ENCODE measurements around the gene MYRIP.
"Not testable (repeated sequence)": the region's sequence is repeated elsewhere in the genome, so short reads cannot be mapped to it uniquely, and the experiment has no call there.

Gene MYRIP

DNA sequence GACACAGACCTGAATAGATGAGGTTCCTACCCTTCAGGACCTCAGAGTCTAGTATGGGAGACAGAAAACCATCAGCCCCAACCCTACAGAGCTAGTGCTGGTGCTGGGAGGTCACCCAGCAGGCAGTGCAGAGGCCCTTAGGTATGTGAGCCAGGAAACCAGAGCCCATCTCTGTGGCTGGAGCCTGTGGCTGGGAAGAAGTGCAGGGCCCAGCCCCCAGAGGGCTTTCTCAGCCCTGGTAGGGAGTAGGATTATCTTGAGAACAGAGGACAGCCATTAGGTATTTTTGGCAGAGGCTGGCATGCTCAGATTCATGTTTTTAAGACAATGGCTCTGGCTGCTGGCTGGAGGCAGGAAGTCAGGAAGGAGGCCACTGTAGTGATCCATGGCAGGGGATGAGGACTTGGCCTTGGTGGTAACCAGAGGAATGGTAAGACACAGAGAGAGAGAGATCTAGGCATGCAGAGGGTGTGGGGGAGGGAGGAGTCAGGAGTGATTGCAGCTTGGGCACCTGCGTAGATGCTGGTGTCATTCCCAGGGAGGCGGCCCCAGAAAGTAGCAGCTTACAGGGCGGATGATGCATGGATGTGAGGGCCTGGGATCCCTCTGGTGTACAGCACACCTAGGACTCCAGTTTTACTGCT lies 279.2 kb downstream of the MYRIP start:
- no peak for DNase-seq

DNA sequence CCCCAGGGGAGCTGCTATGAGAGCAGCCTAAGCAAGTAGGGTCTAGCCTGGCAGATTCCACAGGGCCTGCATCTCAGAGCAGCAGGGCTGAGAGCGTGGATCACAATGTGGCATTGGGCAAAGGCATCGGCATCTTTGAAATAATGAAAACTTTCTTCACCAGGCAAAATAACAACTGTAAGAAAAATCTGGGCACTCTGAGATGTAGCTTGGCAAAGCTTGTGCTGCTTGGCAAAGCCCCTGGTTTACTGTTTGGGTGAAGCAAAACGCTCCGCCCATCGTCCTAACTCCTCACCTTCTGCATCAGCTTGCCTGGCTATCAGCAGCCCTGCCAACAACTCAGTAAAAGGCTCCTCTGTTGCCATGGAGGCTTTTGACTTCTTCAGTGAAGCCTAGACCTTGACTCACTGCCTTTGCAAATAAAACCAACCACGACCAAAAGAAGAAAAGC lies 287.3 kb downstream of the MYRIP start:
- DNase-seq, result no peak

DNA sequence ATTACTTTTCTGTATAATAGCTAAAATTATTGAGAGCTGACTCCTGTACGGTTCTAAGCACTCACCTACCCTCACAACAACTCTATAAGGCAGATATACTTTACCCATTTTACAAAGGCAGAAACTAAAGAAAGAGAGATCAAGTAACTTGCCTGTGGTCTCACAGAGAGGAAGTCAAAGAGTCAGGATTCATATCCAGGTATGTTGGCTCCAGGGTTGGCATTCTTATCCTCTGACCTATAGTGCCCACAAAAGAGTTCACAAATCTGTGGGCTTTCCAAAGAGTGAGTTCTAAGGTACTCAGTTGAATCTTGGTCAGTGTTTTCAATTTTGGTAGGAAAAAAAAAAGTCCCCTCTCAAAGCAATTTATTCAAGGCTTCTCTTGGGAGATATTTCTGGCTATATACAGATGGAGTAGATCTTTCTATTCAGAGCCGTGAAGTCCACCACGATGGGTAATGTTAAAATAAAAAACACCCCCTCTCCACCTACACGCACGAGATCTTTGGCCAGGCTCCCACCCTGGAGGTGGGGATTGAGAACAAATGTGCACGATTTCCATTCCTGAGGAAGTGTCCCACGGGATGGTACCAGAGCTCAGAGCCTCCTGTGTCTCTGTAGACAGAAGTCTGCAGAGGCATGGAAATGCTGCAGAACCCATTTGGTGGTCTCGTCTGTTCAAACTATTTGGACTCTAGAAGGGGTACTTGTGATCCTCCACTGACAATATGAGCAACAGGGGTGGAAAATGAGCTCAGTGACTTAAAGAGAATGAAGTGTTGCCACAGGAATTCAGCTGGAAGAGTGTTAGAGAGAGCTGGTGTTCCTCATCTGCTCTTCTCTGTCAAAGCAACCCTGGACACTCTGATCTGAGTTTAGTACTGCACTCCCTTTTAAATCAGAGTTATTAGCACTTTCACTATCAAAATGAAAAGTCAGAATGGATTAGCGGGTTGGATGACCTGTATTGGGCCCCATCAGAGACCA lies 288.0 kb downstream of the MYRIP start:
- DNase-seq, result no peak

DNA sequence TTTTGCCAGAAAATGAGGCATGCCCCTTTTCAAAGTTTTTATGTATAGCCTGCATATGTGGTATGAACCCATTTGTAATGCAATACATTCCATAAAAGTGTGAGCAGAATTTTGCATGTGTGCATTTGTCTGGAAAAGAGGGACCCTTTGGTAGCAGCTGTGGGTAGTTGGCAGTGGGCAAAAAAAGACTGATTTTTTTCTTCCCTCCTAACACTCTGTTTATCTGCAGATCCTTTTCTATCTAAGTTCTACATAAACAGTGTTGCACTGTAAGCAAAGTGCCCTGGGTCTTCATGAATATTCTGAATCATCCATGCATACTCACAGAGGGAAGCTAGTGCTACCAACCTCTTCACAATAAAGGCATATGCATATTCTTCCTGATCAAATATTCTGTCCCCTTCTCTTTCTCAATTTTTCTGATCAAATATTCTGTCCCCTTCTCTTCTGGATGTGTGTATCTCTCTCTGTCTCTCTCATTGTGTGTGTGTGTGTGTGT lies 288.9 kb downstream of the MYRIP start:
- DNase-seq, result no peak

DNA sequence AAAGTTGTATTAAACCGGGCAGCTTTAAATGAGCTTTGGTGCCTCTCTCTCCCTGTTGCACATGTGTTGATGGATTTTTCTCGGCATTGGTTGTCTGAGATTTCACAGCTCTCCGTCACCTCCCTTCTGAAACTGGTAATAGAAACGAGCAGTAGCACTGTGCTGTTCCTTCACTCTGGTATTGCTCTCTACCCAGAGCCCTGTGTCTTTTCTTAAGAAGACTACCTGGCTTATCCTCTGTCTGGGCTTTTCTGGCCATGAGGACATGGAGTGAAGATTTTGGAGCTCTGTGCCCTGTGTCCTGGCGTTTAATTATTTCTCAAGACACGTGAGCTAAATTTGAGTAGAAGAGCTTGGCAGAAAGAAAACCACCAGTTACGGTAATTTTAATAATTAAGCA lies 290.5 kb downstream of the MYRIP start:
- DNase-seq, result no peak

DNA sequence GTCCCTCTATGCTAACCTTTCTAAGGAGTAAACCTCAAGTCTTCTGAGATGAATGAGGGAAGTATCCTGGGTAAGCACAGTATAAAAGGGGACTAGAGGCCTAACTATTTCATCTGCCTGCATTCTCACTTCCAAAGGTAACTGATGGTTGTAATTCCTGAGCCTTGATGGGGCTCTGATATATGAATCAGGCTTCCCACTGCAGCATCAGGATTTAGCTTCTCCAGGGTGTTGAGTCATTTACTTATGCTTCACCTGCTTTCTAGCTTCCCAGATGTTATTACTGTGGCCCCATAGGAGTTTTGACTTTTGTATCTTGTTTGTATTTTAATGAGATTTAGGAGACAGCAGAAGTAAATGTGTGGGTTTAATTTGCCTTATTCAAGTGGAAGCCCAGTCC lies 292.8 kb downstream of the MYRIP start:
- DNase-seq, result no peak

DNA sequence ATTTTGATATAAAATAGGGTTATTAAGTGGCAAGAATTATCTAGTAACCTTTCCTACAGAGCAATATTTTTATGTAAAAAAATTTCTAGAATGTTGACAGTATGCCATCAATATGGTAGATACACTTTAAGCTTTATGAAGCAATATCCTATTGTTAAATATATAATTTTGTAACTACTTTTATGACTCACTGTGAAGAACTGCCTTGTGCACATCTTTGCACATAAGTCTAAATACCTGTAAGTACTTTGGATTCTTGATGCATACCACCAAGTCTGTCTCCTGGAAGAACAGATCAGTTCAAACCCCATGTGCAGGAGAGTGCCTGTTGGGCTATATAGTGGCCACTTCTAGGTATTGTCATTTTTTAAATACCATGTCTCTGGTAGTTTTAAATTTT lies 294.4 kb downstream of the MYRIP start:
- DNase-seq, result no peak

DNA sequence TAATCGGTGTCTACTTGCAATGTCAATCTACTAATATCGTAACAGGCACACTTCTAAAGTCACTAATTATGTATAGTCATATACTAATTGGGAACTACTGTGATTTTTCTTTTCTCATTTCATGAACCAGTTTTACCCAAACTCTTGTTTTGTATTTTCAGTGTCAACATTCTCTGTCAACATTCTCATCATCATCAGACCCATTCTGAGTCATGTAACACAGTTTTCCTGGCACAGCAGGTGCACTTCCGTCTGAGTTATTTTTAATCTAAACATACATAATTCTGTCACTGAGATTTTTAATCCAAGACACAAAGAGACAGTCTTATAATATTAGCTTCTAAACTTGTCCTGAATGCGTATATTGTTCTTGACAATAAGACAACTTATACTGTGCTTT lies 295.0 kb downstream of the MYRIP start:
- no peak for DNase-seq

DNA sequence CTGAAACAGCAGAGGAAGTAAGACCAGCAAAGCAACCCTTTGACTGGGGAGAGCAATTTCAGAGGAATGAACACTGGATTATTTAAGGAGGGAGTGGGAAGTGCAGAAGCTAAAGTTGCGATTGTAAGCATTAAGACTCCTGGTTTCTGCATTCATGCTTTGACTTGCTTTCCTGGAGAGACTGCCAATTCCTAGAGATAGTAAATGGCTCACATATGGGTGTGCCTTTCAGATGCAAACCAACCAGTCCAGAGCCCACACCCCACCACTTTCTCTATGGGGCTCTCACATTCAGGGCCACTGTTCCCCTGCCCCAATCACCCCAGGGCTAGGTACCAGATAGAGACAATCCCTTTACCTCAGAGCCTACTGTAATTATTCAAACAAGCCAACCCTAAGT lies 299.2 kb downstream of the MYRIP start:
- no peak for DNase-seq

DNA sequence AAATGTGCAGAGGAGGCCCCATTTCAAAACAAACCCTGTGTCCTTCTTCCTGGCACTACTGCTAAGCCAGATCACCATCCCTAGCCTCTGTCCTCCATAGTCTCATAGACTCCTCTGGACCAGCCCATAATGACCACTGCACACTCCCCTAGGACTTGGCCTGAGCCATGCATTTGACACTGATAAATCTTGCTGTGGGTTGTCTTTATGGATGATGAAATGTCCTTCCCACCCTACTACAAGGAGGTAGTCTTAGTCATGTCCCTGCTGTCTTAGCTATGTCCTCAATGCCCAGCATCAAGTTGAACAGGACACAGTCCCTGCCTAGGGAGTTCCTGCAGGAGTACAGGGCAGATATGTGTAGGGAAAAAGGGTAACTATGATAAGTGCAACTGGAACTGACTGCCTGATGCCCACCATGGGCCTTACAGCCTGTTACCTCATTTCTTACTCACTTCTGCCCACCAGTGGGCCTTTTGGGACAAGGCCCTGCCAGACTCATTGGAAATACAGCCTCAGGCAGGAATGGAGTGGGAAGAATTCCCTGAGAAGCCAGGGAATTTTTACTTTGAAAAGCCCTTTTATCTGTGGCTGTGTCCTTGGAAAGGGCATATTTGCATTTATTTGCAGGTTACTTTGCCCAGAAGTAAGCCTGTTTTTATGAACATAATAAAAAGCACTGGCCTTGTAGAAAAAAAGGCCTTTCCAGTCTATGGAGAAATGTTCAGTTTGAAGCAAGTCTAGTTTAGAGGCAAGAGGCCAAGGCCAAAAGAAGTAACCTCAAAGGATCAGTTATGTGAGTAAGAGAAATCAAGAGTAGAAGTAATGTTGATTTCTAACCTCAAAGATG lies 300.5 kb downstream of the MYRIP start:
- DNase-seq, result no peak

DNA sequence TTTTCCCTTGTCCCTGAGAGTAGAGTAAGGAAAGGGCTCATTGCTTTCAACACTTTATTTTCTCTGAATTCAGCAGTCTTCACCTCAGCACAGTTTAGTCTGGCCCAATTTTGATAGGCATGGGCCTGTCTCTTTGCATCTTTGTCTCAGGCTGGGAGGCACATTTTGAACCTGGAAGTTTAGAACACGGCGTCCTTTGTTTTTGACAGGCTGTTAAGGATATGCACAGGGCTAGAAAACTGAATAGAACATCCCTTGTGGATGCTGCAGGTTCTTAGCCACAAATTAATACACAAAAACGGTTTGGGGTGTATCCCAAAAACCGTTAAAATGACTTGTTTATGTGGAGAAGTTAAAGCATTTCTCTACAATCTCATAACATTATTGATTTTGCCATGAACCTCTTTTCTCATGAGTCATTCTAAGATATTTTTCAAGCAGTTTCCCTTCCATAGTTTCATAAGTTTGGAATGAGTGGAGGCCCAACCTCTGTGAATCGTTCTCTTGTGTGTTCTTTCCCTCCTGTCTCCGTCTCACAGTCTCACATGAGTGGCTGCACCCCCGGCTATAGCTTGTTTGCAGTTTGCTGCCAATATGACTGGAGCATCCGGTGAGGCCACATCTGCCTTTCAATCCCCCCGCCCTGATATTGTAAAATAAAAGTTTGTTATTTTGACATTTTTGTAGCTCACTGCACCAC lies 307.2 kb downstream of the MYRIP start:
- no peak for DNase-seq

DNA sequence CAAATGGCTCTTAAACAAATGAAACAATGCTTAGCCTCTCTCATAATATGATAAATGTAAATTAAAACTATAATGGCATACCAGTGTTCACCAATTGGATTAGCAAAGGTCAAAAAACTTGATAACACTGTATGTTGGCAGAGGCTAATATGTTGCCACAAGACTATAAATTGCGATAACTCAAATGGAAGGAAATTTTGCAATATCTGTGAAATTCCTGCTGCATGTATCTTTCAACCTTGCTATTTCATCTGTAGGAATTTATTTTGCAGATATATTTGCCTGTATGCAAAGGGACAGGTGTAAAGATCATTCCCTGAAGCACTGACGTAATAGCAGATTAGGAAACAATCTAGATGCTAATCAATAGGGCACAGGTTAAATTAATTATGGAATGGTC lies 308.7 kb downstream of the MYRIP start:
- DNase-seq, result no peak

DNA sequence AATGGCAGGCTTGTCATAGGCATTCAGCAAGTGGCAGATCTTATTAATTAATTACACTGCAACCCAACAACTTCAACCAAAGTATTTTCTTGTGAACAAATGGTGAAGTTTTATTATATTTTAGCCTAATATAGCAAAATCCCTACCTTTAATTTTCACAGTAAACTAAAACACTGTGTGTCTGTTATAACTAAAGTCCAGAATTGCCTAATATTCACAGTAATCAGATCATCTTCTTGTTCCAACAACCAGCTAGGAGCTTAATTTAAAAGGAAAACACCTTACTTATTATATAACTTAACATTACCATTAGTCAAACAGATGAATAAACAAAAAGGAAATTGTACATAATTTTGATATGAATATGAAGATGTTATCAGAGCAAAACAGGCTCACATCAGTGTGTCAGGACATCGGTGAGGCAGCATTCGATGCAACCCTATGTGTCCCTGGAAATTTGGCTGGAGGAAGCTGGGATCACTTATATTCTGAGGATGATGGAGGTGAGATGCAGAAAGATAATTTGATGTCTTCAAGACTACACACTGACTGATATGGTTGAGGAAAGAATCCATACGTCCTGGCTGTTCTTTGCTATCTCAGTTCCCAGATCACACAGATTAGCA lies 310.8 kb downstream of the MYRIP start:
- no peak for DNase-seq

DNA sequence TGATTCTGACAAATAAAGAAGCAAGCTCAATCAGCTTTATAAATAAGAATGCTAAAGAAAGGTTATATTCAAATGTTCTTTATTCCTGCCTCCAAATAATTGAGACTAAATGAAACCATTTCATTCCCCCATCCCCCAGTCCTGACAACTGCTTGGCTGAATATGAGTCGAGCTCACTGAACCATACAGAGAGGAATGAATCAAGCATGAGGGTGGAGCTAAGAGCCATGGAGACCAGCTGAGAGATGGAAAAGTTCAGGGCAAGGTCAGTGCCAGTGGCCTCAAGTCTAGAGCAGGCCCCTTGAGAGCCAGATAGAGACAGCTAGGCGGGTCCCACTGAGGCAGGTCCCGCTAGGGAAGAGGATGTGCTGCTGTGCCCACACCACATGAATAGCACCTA lies 311.4 kb downstream of the MYRIP start:
- no peak for DNase-seq

DNA sequence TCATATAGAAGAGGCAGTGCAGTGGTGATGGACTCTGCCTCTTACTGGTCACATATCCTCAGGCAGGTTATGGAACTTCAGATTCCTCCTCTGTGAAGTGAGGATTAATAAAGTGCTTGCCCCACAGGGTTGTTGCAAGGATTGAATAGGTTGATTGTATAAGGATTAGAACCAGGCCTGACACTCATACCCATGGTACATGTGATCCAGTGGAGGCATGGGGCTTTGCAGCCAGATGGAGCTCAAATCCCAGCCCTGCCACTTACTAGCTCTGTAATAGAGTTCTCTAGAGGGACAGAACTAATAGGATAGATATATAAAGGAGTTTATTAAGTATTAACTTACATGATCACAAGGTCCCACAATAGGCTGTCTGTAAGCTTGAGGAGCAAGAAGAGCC lies 315.5 kb downstream of the MYRIP start:
- no peak for DNase-seq

DNA sequence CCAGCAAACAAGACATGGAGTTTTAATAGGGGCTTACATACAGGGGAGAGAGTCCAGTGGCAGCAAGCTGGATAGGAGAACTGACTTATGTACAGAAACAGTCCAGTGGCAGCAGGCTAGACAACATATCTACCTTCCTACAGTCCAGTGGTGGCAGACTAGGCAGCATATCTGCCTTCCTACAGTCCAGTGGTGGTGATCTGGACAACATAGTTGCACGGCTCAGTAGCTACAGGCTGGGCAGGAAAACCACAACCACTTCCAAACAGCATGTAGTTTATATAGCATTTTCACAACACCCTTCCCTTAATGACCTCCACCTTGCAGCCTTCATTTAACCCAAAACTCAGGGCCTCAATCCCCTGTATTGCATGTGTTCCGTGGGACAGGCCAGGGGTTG lies 318.8 kb downstream of the MYRIP start:
- no peak for DNase-seq

DNA sequence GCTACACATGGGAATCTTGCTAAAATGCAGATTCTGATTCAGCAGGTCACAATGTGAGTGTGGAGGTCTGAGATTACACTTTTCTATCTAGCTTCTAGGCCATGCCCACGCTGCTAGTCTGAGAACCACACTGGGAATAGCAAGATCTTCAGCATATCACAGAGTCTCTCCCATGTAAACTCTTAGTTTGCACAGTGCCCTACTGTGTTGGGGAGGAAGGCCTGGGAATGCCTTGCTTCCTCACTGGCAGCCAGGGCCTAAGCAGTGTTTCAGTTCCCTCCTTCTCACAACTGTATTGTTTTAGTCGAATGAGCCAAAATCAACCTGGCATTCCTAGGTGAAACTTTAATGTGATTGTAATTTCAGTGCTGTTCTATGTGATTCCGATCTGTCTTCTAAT lies 320.1 kb downstream of the MYRIP start:
- no peak for DNase-seq

DNA sequence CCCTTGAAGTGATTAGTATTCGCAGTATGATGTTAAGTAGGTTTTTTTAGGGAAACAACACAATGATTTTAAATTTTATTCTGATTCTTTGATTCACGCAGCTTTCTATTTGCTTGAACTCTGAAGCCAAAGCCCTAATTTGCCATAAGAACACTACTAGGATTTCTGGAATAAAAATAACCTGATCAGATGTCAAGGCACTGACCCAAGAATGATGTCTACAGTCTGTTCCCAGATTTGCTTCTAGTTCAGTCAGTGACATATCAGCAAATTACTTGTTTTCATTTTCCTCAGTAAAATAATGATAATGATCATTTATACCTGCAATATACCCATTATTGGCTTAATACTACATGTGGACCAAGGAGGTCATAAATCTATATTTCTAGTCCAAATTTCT lies 320.6 kb downstream of the MYRIP start:
- DNase-seq, result no peak

DNA sequence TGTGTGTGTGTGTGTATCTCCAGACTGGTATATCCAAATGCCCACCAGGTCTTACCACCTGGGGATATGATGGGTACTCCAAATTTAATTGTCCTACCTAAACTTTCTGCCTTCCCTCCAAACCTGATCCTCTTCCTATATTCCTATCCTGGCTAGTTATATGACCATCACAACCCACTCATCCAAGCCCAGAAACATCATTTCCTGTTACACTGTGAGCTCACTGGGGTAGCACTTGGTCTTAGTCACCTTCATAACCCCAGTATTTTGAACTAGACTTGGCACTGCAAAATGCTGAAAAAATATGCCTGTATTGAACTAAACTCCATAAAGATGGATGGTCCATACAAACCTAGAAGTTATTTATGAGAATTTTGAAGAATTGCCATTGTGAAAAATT lies 321.3 kb downstream of the MYRIP start:
- DNase-seq, result no peak

DNA sequence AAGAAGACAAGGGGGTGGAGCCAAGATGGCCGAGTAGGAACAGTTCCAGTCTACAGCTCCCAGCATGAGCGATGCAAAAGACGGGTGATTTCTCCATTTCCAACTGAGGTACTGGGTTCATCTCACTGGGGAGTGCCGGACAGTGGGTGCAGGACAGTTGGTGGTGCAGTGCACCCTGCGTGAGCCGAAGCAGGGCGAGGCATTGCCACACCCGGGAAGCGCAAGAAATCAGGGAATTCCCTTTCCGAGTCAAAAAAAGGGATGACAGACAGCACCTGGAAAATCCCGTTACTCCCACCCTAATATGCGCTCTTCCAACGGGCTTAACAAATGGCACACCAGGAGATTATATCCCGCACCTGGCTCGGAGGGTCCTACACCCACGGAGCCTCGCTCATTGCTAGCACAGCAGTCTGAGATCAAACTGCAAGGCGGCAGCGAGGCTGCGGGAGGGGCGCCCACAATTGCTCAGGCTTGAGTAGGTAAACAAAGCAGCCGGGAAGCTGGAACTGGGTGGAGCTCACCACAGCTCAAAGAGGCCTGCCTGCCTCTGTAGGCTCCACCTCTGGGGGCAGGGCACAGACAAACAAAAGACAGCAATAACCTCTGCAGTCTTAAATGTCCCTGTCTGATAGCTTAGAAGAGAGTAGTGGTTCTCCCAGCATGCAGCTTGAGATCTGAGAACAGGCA lies 324.6 kb downstream of the MYRIP start:
- not testable (repeated sequence) for DNase-seq

DNA sequence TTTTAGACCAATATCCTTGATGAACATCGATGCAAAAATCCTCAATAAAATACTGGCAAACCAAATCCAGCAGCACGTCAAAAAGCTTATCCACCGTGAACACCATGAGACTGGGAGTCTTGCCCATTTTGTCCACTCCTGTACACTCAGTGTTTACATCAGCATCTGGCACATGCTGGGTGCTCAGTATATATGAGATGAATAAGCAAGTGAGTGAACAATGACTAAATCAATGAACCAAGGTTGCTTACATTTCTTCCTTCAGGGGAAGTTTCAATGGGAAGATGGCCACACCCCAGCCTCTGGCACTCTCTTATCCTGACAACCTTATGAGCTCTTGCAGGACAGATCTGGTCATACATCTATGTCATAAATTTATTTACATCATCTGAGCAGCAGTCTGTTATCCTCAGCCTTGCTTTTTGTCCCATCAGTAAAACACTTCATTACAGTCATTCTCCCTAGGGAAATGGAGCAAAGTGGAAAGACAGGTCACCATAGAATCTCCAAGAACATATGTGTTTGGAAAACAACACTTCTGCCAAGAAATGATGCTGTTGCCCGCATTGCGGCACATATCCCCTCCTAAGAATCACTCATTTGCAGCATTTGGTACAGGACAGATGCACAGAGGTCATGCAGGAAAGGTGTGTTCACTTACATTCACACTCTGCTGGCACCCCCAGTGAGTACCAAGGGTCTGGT lies 328.3 kb downstream of the MYRIP start:
- DNase-seq, result no peak

Measured in activated CD4-positive, alpha-beta T cell treated with anti-CD3 and anti-CD28 coated beads, Interleukin-2, amount 50 U/mL, for 1 hour (primary cell).